Esophagus muscularis mucosa (tissue), 4 donors: ENCODE data around the gene HK2. TPM values are rescaled to one million over a fixed set of nuclear protein-coding genes. Genes with fewer than 3 reads are reported as not detected.
A peak's percentile ranks its signal among the peaks of the same experiment; 100 is the strongest.

Experiments
- DNase-seq: peaks from one replicate; pipeline ENCODE4 v3.0.0-alpha.2; 2017; ENCODE audit errors: extremely low spot score
- H3K27ac ChIP-seq, 4 donors: fragments of 200-600 bp; sonication (generic); replicated peaks in 1 of 4; 1 replicate in 3 of 4; 2 replicates in 1 of 4; pipeline ENCODE4 v1.5.1; 2016 to 2019; ENCODE audit warnings: mild to moderate bottlenecking in 1 of 4
- H3K27me3 ChIP-seq, 4 donors: fragments of 200-600 bp; sonication (generic); one replicate each; pipeline versions ENCODE4 v1.5.1 to v1.6.0; 2016 to 2019
- H3K36me3 ChIP-seq, 4 donors: fragments of 200-600 bp; sonication (generic); one replicate each; pipeline ENCODE4 v1.5.1; 2016 to 2019
- H3K4me1 ChIP-seq, 4 donors: fragments of 200-600 bp; sonication (generic); one replicate each; pipeline ENCODE4 v1.5.1; 2016 to 2019
- H3K4me3 ChIP-seq, 4 donors: fragments of 200-600 bp; sonication (generic); 1 replicate in 2 of 4; 2 replicates in 2 of 4; pipeline ENCODE4 v1.5.1; 2016 to 2019; ENCODE audit warnings: mild to moderate bottlenecking in 4 of 4, moderate library complexity in 1 of 4
- H3K9me3 ChIP-seq, 4 donors: fragments of 200-600 bp; sonication (generic); 1 replicate in 3 of 4; 2 replicates in 1 of 4; pipeline ENCODE4 v1.5.1; 2016 to 2019
- CTCF ChIP-seq, 3 experiments: fragments of 200-600 bp in 2 of 3; fragments of 450-650 bp in 1 of 3; sonication (generic) in 2 of 3; IDR thresholded peaks; one replicate each; pipeline ENCODE4 v1.5.1; 2017 to 2019; ENCODE audit warnings: antibody characterized with exemption in 3 of 3, mild to moderate bottlenecking in 2 of 3, moderate library complexity in 1 of 3
- EP300 ChIP-seq: sonication (generic); formaldehyde crosslinking; IDR thresholded peaks from one replicate; pipeline ENCODE4 v1.6.1; 2017; ENCODE audit warnings: antibody characterized with exemption
- POLR2A ChIP-seq: fragments of 450-650 bp; IDR thresholded peaks from one replicate; pipeline ENCODE4 v1.6.1; 2017; ENCODE audit warnings: antibody characterized with exemption, moderate library complexity, mild to moderate bottlenecking, low read depth
- POLR2AphosphoS5 ChIP-seq, 2 donors: sonication (generic); formaldehyde crosslinking; IDR thresholded peaks; one replicate each; pipeline ENCODE4 v1.6.1; 2017; ENCODE audit warnings: antibody characterized with exemption in 2 of 2
- WGBS: methylation state at CpG from one replicate; pipeline ENCODE4 v1.1.5; 2018; 5-methylcytosine and 5-hydroxymethylcytosine counted together
- intact Hi-C: fragments of 100-400 bp; cut with DNase I; formaldehyde crosslinking; loops from one replicate; pipeline ENCODE4 v1.15.1; 2023
- total RNA-seq, 4 donors: library from RNA; depleted of rRNA; stranded (reverse); fragments of >200 nt; gene quantifications; one replicate each; pipeline versions ENCODE4 v1.1.0 to v1.2.1, GENCODE V29; 2016

HK2 gene
- total RNA-seq, 4 donors from 2014 or later: 0.97 to 5.3 (median 3.0) TPM

DNA sequence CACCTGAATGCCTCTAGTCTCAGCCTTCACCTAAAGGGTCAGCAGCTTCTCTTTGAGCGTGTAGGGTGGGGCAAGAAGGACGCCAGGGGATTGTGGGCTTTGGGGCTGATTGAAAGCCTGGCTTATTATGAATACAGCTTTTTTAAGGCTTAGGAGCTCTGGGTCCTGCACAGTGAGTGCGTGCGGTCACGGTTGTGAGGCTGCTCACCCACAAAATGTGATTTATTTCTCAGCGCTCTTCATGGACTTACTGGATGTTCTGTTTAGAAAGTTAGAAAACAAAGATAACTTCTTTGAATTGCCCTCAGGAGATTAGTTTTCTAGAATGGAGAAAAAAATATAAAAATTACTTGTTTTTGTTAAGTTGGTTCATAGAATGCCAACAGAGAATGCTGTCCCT is 37.5 kb downstream of the HK2 start:
- no peaks in the 10 kb centered on the region for H3K9me3 ChIP-seq
- H3K27me3 ChIP-seq: no peaks in the 10 kb centered on the region
- no peak overlapping the region for H3K4me3 ChIP-seq
- DNase-seq: no peak
- no peak overlapping the region for H3K27ac ChIP-seq
- intact Hi-C loops: loop anchor here (5.0 kb wide), 1 partner anchor 34 kb away; no protein-coding TSS in a partner anchor
- H3K36me3 ChIP-seq: no peaks in the 10 kb centered on the region
- TF ChIP-seq POLR2AphosphoS5 (IDR thresholded peaks at IDR 0.05): no peak
- no peak for TF ChIP-seq CTCF (IDR thresholded peaks at IDR 0.05)
- no peak for TF ChIP-seq EP300
- no peak for TF ChIP-seq POLR2A
- over 99% methylated on average over 6 of the region's 6 CpGs for WGBS
- peaks cover 11 to 35% (median 32%) of the 10 kb centered on the region in 4 donors for H3K4me1 ChIP-seq

DNA sequence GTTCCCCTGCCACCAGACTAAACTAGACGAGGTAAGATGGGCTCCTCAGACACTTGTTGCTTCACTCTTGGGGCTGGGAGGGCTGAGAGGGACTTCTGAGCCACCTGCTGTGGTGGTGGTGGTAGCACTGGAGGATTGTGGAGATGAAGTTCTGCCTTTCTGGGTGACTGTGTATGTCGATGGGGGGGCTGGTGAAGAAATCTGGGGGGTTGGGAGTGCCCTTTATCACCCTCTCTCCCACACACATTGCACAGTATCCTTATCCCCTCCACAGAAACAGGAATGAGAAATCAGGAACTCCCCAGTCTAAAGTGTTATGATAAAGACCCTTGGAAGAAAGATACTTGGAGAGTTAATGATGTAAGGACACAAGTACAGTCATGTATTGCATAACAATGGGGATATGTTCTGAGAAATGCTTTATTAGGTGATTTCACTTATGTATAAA is 38.5 kb downstream of the HK2 start:
- no peak for TF ChIP-seq POLR2AphosphoS5 (IDR thresholded peaks at IDR 0.05)
- no peak for TF ChIP-seq EP300
- peaks cover 0 to 6% (median 0%) of the 10 kb centered on the region in 4 donors for H3K36me3 ChIP-seq
- no peak for DNase-seq
- intact Hi-C loops: loop anchor here (5.0 kb wide), 1 partner anchor 35 kb away; no protein-coding TSS in a partner anchor
- H3K4me3 ChIP-seq: no peak overlapping the region
- no peaks in the 10 kb centered on the region for H3K9me3 ChIP-seq
- H3K27me3 ChIP-seq: no peaks in the 10 kb centered on the region
- H3K4me1 ChIP-seq: peaks cover 11 to 33% (median 32%) of the 10 kb centered on the region in 4 donors
- no peak overlapping the region for H3K27ac ChIP-seq
- WGBS: 73% methylated on average over 2 of the region's 2 CpGs

- intact Hi-C loops: loop anchor here (5.0 kb wide), 1 partner anchor 36 kb away; no protein-coding TSS in a partner anchor
- whole genome bisulfite sequencing: 93% methylated on average over 7 of the region's 7 CpGs
- DNase-seq: no peak
- TF ChIP-seq EP300: no peak
- Histone ChIP-seq H3K36me3 (peaks cover 0 to 14% (median 5%) of the 10 kb centered on the region in 4 donors), H3K27me3 (no peaks in the 10 kb centered on the region), H3K4me1 (peaks cover 5 to 26% (median 24%) of the 10 kb centered on the region in 4 donors), H3K4me3 (no peak overlapping the region), H3K9me3 (no peaks in the 10 kb centered on the region), H3K27ac (no peak overlapping the region)
These were observed 39.2 kb downstream of the HK2 start for GRCh38 chr2:74873012-74873665.

GRCh38 chr2:74873678-74874640 is 40.0 kb downstream of the HK2 start:
- Histone ChIP-seq H3K27me3 (no peaks in the 10 kb centered on the region), H3K4me3 (no peak overlapping the region), H3K9me3 (no peaks in the 10 kb centered on the region), H3K27ac (no peak overlapping the region), H3K36me3 (peaks cover 0 to 22% (median 9%) of the 10 kb centered on the region in 4 donors), H3K4me1 (peaks cover 4 to 24% (median 19%) of the 10 kb centered on the region in 4 donors)
- intact Hi-C loops: loop anchor here (5.0 kb wide), 1 partner anchor 37 kb away; no protein-coding TSS in a partner anchor
- DNase-seq: no peak
- WGBS: 93% methylated on average over 26 of the region's 26 CpGs
- TF ChIP-seq POLR2AphosphoS5 (IDR thresholded peaks at IDR 0.05): no peak
- no peak for TF ChIP-seq EP300
- no peak for TF ChIP-seq CTCF (IDR thresholded peaks at IDR 0.05)

- peak overlapping the region; percentile 37 to 55 (median 48) for H3K27ac ChIP-seq
- peaks cover 4 to 24% (median 19%) of the 10 kb centered on the region in 4 donors for H3K4me1 ChIP-seq
- H3K27me3 ChIP-seq: no peaks in the 10 kb centered on the region
- H3K4me3 ChIP-seq: no peak overlapping the region
- no peaks in the 10 kb centered on the region for H3K9me3 ChIP-seq
- intact Hi-C loops: loop anchor here (1.0 kb wide), 1 partner anchor 161 kb away; no protein-coding TSS in a partner anchor
- 49% methylated on average over 13 of the region's 13 CpGs for WGBS
- peaks cover 0 to 45% (median 19%) of the 10 kb centered on the region in 4 donors for H3K36me3 ChIP-seq
- TF ChIP-seq POLR2AphosphoS5 (IDR thresholded peaks at IDR 0.05): no peak
- TF ChIP-seq CTCF (IDR thresholded peaks at IDR 0.05): peak; percentile 71 to 79 (median 75)
- no peak for DNase-seq
These were observed 42.4 kb downstream of the HK2 start for GRCh38 chr2:74876081-74876886.
